IPS-NIHi11 (cell line): Measurements from ENCODE around the gene CASS4.
A peak's percentile ranks its signal among the peaks of the same experiment; 100 is the strongest.

Source experiments
- DNase-seq: peaks from one replicate; pipeline ENCODE4 v3.0.0; 2012; ENCODE audit warnings: mixed read lengths, low spot score

Gene CASS4

GRCh38 chr20:56447227-56447626 lies 35.2 kb downstream of the CASS4 start:
- peak; percentile 37 for DNase-seq

DNA sequence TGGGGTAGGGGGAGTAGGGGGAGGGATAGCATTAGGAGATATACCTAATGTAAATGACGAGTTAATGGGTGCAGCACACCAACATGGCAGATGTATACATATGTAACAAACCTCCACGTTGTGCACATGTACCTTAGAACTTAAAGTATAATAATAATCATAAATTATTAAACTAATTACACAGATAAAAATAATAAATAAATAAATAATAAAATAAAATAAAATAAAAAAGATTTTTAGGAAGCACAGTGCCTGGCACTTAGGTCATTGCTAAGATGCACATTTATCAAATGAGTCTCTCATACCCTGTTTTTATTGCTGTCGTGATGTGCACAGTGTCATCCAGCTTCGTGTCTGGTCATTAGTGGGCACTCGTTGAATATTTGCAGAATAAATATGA lies 37.4 kb downstream of the CASS4 start:
- DNase-seq: no peak

DNA sequence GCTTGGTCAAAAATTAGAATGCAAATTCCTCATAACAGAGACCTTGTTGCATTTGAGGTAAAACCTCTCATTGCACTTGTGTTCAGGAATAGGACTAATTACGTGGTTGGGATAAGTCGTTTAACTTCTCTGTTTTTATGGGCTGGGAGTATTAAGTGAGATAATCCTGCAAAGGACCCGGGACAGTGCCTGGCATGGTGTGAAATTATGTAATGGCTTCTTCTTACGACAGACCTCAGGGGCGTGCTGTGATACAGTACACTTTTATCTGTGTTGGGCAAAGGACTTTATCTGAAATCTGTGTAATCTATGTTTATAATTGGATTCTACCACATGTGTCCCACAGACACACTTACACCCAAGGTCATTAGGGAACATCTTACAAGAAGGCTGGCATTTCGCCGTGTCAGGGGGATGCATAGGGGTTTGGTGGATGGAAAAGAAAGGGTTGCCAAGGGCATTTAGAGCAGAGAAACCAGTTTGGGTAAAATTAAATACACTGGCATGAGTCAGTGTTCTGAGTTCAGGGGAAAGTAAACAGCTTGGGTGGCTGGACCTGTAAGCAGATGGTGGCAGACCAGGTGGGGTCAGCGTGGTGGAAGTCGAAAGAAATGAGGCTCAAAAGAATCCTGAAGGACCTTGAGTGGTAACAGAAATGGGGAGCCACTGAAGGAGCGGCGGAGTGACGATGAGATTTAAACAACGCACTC lies 39.2 kb downstream of the CASS4 start:
- DNase-seq: no peak

DNA sequence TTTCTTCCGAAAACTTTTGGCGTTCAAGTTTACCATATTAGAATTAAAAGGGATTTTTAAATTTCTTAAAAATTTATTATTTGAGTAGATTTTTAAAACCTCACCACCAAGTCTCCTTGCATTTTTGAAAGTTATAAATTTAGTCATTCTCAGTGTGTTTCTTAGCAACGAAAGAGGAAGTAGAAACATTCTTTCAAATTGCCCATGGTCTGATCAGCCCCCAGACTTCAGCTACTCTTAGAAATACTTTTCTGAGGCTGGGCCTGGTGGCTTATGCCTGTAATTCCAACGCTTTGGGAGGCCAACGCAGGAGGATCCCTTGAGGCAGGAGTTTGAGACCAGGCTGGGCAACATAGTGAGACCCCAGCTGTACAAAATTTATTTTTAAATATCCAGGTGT lies 41.3 kb downstream of the CASS4 start:
- no peak for DNase-seq

DNA sequence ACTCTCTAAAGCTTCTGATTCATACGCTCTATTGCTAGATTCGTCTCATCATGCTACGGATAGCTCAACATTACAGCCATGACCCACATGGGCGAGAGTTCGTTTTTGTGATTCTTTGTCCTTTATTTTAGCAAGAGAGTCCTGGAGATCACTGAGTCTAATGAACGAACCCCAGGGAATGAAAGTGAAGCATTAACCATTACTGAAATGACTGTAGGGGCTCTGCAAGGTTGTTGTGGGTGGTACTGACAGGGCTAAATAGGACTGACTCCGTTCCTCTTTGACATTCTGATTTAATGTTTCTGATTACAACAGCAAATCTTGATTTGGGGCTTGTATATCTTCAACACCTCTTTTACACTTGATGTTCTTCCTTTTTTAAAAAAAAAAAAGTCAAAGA lies 42.7 kb downstream of the CASS4 start:
- no peak for DNase-seq

DNA sequence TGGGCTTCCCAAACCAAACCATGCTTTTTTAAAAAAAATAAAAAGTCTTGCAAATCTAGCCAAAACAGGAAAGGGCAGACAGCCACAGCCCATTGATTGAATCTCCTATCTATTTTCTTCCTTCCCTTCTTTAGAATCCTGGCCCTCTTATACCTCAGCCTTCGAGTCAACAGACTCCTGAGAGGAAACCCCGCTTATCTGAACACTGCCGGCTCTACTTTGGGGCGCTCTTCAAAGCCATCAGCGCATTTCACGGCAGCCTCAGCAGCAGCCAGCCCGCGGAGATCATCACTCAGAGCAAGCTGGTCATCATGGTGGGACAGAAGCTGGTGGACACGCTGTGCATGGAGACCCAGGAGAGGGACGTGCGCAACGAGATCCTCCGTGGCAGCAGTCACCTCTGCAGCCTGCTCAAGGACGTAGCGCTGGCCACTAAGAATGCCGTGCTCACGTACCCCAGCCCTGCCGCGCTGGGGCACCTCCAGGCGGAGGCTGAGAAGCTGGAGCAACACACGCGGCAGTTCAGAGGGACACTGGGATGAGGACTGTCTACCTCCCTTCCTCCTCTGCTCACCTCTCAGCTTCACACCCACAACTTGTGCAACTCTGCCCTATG lies 46.3 kb downstream of the CASS4 start:
- DNase-seq: no peak

DNA sequence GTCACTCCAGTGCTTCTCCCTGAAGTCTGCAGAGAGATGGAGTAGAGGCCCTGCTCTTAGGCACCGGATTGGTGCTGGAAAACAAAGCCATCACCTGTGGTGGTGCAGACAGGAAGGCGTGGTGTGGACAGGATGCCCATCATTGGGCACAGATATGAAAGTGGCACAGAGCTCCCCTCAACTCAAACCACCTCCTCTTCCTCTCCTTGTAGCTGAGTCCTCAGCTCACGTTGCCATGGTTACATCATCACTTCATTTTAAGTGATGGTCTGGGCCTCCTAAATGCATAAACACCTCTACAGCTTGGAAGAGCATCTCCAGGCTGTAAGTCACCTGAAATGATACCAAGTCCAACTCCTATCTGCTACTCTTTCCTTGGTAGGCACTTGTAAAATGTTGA lies 48.4 kb downstream of the CASS4 start:
- DNase-seq: no peak

DNA sequence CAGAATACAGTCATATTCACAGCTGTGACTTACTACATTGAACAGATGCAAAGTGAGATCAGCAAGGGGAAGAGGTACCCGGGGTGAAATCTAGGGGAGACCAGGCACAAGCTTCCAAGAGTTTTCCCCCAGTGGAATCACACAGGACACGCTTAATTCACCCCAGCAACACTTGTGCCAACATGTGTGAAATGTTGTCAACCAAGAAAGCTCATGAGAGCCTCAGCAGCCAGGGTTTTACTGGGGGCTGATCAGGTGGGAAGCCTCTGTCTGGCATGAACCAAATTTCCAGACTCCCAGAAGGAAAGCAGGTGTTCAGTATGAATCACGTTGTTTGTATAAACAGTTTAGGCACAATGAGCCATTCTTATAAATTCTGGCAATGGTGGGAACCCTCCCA lies 49.5 kb downstream of the CASS4 start:
- DNase-seq: no peak

- no peak for DNase-seq
Measured at GRCh38 chr20:56463428-56463827, 51.4 kb downstream of the CASS4 start.

DNA sequence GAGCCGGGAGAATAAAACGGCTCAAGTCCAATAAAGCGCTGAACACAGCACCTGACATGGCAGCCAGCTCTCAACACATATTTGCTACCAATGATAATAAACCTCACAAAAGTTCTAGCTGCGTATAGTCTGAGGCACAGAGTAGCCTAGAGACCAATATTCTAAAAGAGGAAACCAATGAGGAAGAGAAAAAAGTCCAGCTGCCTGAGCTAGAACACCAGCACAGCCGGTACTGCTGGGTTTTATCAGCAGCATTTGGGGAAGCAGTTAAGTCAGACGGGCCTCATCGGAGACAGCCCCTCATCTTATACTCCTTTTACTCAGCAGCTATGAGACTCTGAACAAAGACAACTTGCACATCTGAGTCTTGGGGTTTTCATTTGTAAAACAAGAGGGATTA lies 53.9 kb downstream of the CASS4 start:
- DNase-seq: no peak

- no peak for DNase-seq
Measured at GRCh38 chr20:56467968-56468315, 55.9 kb downstream of the CASS4 start.

- DNase-seq: peak; percentile 95
Measured at GRCh38 chr20:56468316-56469076, 56.4 kb downstream of the CASS4 start, which contains the start of gene RTF2. RTF2 (plus strand) TSS chr20:56468627; CDS start chr20:56468698, 71 bp downstream.

- no peak for DNase-seq
Measured at GRCh38 chr20:56469077-56469449, 57.0 kb downstream of the CASS4 start.

DNA sequence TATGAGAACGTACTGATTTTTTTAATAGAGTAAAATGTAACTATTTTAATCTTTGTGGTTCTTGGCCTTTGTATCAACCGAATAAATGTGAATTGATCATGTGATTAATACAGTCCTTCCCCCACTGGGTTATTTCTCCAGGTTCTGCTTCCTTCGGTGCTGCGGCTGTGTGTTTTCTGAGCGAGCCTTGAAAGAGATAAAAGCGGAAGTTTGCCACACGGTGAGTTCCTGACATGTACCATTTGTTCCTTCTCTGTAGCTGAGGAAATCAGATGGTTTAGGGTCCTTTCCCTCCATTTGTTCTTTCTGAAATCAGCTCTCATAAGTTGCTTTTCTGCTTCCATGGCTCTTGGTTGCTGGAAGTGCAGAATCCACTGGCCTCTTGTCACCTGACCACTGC lies 71.9 kb downstream of the CASS4 start:
- no peak for DNase-seq

DNA sequence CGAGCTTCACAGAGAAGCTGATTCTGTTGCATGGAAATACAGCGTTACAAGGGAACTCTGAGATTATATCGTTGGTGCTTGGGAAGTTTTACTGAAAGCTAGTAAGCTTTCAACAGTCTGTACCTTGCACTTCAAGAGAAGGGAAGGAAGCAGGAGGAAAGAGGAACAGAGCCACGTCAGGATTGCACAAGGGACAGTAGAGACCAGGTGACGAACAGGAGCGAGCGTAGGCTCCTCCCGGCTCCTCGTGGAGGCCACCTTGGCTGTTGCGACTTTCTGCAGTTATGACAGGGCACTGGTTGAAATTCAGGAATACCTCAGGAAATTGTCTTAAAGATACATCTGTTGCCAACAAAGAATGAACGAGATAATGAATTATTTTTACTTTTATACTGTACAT lies 75.2 kb downstream of the CASS4 start:
- DNase-seq: no peak

DNA sequence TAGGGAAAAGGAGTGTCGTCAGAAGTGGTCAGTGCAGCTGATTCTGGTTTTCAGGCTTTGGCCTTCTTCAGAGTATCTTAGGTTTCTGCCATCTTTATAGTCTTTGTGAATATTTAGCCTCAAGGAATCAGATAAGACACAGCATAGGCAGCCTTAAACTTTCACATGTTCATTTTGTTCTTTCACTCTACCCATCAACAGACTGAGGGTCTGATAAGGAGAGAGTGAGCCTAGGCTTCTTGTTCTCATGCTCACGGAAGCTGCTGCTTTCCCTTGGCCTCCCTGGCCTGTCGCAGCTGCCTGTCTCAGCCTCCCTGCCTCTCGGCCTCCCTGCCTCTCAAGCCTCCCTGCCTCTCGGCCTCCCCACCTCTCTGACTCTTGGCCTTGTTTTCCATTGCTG lies 76.5 kb downstream of the CASS4 start:
- DNase-seq: no peak

DNA sequence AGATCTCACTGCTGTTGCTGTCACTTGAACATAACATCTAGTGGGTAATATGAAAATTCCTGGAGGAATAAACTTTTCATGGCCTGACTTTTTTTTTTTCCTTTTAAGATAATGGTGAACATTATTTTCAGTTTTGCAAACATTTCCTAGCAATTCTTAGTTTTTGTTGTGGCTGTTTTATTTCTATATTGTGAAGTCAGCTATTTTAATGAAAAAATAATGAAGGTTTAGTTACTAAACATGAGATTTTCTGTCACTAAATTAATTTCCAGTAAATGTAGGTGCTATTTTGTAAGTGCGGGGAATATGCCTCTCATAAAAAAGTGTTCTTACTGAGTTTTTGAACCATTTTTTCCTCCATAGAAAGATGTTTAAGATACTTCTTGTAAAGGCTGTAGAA lies 89.1 kb downstream of the CASS4 start:
- no peak for DNase-seq

DNA sequence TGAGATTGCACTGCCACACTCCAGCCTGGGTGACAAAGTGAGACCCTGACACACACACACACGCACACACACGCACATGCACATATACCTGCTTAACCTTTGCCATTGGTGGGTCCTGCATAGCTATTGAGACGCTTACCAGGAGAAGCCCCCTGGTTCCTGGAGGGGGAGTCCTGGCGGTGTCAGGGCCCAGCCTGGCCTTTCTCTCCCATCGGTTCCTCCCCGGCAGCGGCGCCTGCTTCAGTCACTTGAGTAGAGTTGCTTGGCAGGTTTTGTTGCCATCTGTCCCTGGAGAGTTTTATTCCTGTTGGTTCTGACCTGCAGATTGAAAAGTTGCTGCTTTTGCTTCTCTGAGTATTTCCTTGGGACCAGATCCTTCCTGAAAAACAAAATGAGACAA lies 91.9 kb downstream of the CASS4 start:
- DNase-seq: no peak

DNA sequence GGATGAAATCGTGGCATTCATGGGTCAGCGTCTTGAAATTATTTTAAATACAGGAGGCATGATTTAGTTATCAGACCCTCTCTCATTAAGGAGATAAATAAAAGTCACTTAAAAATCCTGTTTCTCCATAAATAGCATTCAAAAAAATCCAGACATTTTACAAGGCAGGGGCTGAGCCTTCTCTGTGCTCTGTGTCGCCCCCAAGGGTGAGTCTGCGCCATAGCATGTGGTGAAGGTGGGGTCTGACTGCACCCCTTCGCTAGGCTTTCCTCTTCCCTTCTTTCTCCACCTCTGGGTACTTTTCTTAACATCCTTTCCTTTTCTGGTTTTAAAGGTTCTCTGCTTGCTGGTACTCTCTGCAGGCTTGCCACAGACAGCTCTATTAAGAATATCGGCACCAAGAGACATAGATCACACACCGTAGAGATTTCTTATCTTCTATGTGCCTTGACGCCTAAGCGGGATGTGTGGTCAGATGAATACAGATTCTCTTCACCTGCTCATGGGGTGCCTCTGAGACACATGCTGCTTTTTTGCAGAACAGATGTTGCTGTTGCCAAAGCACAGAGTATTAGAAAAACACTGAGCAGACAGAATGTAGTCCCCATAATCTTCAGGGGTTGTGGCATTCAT lies 92.4 kb downstream of the CASS4 start:
- peak; percentile 65 for DNase-seq

DNA sequence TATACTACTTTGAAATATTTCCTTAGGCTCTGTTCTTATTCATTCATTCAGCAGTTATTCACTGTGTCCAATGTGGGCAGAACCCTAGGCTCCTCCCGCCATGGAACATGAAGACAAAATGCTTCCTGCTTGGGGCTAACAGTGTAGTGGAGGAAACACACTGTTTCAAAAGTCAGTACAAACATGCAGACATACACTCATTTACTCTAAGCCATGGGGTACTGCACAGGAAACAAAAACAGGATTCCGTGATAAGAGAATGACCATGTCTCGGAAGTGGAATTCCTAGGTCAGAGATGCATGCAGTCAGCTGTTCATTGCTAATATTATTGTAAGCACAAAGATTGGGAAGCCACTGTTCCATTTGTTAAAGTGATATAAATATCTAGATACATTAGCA lies 94.0 kb downstream of the CASS4 start:
- DNase-seq: no peak
